K562 (cell line): ENCODE results near the gene DENND2A. TPM values are rescaled to one million over a fixed set of nuclear protein-coding genes. Genes with fewer than 3 reads are reported as not detected.

Source experiments
- ATAC-seq: fragments of 200-7000 bp; cut with Tn5 transposase; 3 replicates; pipeline ENCODE4 v1.9.1; 2020; ENCODE audit warnings: moderate library complexity
- BruUV-seq: library from RNA; stranded (reverse); fragments of 400-500 nt; replicated peaks from 2 replicates; lab custom pipeline; 2021; lab: Mats Ljungman, UMichigan
- CTCF ChIA-PET: fragments of 300-600 bp; formaldehyde crosslinking; extraction: SDS; loops from one replicate; lab custom pipeline; 2021; ENCODE audit warnings: low intra/inter-chr PET ratio; lab: Yijun Ruan, JAX
- POLR2A ChIA-PET: fragments of 300-600, 350-650 bp; sonication (Branson Sonifier 250); formaldehyde crosslinking; extraction: SDS; loops from one replicate; lab custom pipeline; 2021; ENCODE audit warnings: antibody characterized with exemption, inconsistent platforms; lab: Yijun Ruan, JAX
- DNase-seq, 4 experiments: peaks; one replicate each; pipeline versions ENCODE4 v3.0.0 to v3.0.0-alpha.2; 2011 to 2018; ENCODE audit warnings: low spot score in 3 of 4, mixed read lengths in 3 of 4; ENCODE audit errors: extremely low read depth in 1 of 4
- FAIRE-seq: peaks from 2 replicates; lab custom pipeline; 2011; peaks lifted over from hg19 to GRCh38; lab: Jason Lieb, UNC
- H2AFZ ChIP-seq: 2 replicates; pipeline ENCODE4 v1.6.0; 2011; ENCODE audit warnings: low read depth, low read length, control low read depth, inconsistent platforms
- H3K27ac ChIP-seq: fragments of 200-600 bp; 3 replicates; pipeline ENCODE4 v1.8.0; 2011; ENCODE audit warnings: low read depth, mild to moderate bottlenecking, control low read depth, inconsistent platforms, low read length, moderate library complexity, mixed read lengths; ENCODE audit errors: extremely low read depth
- H3K27me3 ChIP-seq, 2 experiments: fragments of 300-600 bp in 1 of 2; 2 replicates in 1 of 2; 3 replicates in 1 of 2; pipeline versions ENCODE4 v1.6.0 to v1.8.0; 2011; ENCODE audit warnings: inconsistent platforms in 2 of 2, low read length in 2 of 2, mild to moderate bottlenecking in 1 of 2, mixed read lengths in 1 of 2, moderate library complexity in 1 of 2; ENCODE audit not compliant: control insufficient read depth in 2 of 2, insufficient read depth in 2 of 2
- H3K36me3 ChIP-seq: fragments of 300-600 bp; 3 replicates; pipeline ENCODE4 v1.8.0; 2011; ENCODE audit warnings: mild to moderate bottlenecking, low read length, inconsistent platforms; ENCODE audit not compliant: control insufficient read depth, insufficient read depth
- H3K4me1 ChIP-seq, 2 experiments: fragments of 200-600 bp in 1 of 2; replicated peaks in 1 of 2; 2 replicates in 1 of 2; 3 replicates in 1 of 2; pipeline versions ENCODE4 v1.5.1 to v1.8.0; 2011; ENCODE audit warnings: inconsistent platforms in 2 of 2, low read length in 2 of 2, mild to moderate bottlenecking in 1 of 2, mixed read lengths in 1 of 2, moderate library complexity in 1 of 2; ENCODE audit not compliant: control insufficient read depth in 2 of 2, insufficient read depth in 2 of 2
- H3K4me2 ChIP-seq: 2 replicates; pipeline ENCODE4 v1.6.1; 2011; ENCODE audit warnings: low read length, control low read depth, inconsistent platforms, mixed read lengths; ENCODE audit not compliant: insufficient read depth
- H3K4me3 ChIP-seq: fragments of 200-600 bp; sonication (generic), shearing (Covaris generic); 2 replicates; pipeline ENCODE4 v1.5.1; 2016; ENCODE audit warnings: control low read depth, inconsistent platforms
- H3K79me2 ChIP-seq: fragments of 200-600 bp; 3 replicates; pipeline ENCODE4 v1.8.0; 2011; ENCODE audit warnings: low read length, inconsistent platforms; ENCODE audit not compliant: control insufficient read depth, insufficient read depth
- H3K9ac ChIP-seq, 2 experiments: 2 replicates each; pipeline versions ENCODE4 v1.6.0 to v1.6.1; 2011; ENCODE audit warnings: low read depth in 2 of 2, low read length in 2 of 2, control low read depth in 1 of 2, inconsistent platforms in 1 of 2, mild to moderate bottlenecking in 1 of 2, mixed read lengths in 1 of 2; ENCODE audit not compliant: insufficient read depth in 1 of 2
- H3K9me1 ChIP-seq: one replicate; pipeline ENCODE4 v1.6.0; 2011; ENCODE audit warnings: inconsistent platforms, mild to moderate bottlenecking, low read length, moderate library complexity; ENCODE audit not compliant: control insufficient read depth, insufficient read depth
- H3K9me3 ChIP-seq: replicated peaks from 2 replicates; pipeline ENCODE4 v1.5.1; 2011; ENCODE audit warnings: low read depth, low read length, inconsistent platforms; ENCODE audit not compliant: control insufficient read depth, insufficient read depth
- H4K20me1 ChIP-seq: replicated peaks from 2 replicates; pipeline ENCODE4 v1.6.1; 2011; ENCODE audit warnings: low read length, inconsistent platforms, mixed read lengths; ENCODE audit not compliant: control insufficient read depth, insufficient read depth
- RBBP5 ChIP-seq: fragments of 200-600 bp; sonication (generic); IDR thresholded peaks from 2 replicates; pipeline ENCODE4 v1.6.1; 2012; ENCODE audit warnings: borderline replicate concordance, mild to moderate bottlenecking, low read length, control low read depth, inconsistent platforms; ENCODE audit not compliant: insufficient read depth, poor library complexity, severe bottlenecking
- WGBS: fragments of 100-300 bp; shearing (Covaris generic); methylation state at CpG from one replicate; pipeline ENCODE4 v1.1.6; 2016; ENCODE audit warnings: low coverage, mixed read lengths; ENCODE audit not compliant: insufficient coverage; ENCODE audit errors: missing lambda C conversion rate; 5-methylcytosine and 5-hydroxymethylcytosine counted together
- in situ Hi-C: fragments of 300-500 bp; cut with MboI; formaldehyde crosslinking; loops from 4 replicates; pipeline ENCODE4 v1.15.0; 2018; ENCODE audit warnings: inconsistent platforms, mixed read lengths
- intact Hi-C: fragments of 100-400 bp; cut with micrococcal nuclease; formaldehyde crosslinking; loops from 2 replicates; pipeline ENCODE4 v1.14.2; 2022
- polyA plus RNA-seq, 8 experiments: library from polyadenylated mRNA; depleted of rRNA in 4 of 8; stranded (reverse) in 5 of 8; unstranded in 3 of 8; fragments of >200 nt; fragmentation: Nextera tagmentation in 2 of 8; fragmentation: Illumina TruSeq in 1 of 8; extraction: Ambion mirVana in 2 of 8; extraction: Trizol in 1 of 8; gene quantifications; 2 replicates each; pipeline versions ENCODE4 v1.2.1 to v1.2.3, GENCODE V29; 2011 to 2014; ENCODE audit warnings: inconsistent platforms in 1 of 8, missing spikeins in 1 of 8
- total RNA-seq, 7 experiments: library from RNA; depleted of rRNA in 6 of 7; stranded (reverse); fragments of >200 nt in 6 of 7; fragmentation: Illumina TruSeq in 2 of 7; extraction: Trizol in 2 of 7; gene quantifications; 2 replicates each; pipeline versions ENCODE4 v1.2.1 to v1.2.3, GENCODE V29; 2011 to 2021; ENCODE audit warnings: low replicate concordance in 1 of 7
- TF ChIP-seq, protein P1 (sequence below): fragments of 250-450 bp; sonication (Bioruptor Pico); IDR thresholded peaks from 2 replicates; pipeline ENCODE4 v1.8.0; 2022; ENCODE audit warnings: inconsistent platforms, mild to moderate bottlenecking, moderate library complexity, borderline replicate concordance

DENND2A gene
- total and polyA plus RNA-seq, 9 of the 15 experiments (the other 6 are each of a cell fraction or from before 2014, with no cell fraction given) = not detected

DNA sequence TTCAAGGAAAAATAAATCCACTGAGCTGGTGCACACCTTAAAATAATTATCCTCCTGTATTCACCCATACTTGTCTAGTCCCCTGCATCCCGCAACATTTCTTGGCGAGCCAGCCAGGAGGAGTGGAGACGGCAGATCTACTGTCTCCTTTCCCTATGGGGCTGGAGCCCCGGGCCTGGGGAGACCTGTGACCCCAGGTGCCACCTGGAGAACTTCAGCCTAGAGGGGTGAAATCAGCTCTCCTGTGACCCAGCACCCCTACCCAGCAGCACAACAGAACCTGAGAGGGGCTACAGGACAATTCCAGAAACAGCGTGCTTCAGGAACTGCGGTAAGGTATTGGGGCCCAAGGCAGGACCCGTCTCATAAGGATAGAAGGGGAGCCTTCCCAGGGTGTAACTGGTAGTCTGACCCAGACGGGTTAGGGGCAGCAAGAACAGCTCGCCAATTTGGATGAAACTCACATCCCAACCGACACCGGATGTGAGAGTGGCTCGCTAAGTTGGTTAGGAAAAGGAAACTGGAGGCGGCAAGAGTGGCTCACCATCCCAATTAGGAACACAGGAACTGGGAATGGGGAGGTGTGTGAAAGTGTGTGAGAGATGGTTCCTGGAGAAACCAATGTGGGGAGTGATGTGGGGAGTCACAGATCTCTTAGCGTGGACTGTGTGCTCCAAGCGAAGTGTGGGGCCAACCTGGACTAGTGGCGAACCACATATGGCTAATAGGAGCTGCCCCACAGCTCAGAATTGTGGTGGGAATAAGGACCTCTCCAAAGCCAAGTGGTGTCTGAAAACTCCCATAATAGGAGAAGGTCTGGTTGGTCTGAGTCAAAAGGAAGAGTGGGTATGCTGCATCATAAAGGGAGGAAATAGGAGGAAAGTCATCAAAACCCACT lies 15.1 kb upstream of the DENND2A start:
- Histone ChIP-seq H3K79me2 (no peaks in the 10 kb centered on the region), H3K27me3 (peaks cover 60 to 87% of the 10 kb centered on the region in 2 experiments), H3K9me1 (no peaks in the 10 kb centered on the region), H3K36me3 (no peaks in the 10 kb centered on the region), H2AFZ (peak overlapping the region; percentile 15; the same call in 1 of the 2 replicates), H3K9ac (no peak overlapping the region), H3K27ac (no peak overlapping the region), H3K9me3 (no peaks in the 10 kb centered on the region), H4K20me1 (peaks cover 5% of the 10 kb centered on the region), H3K4me1 (no peaks in the 10 kb centered on the region; a peak in 2 of 5 replicates), H3K4me3 (no peak overlapping the region)
- intact Hi-C loops (loop anchor here (10.0 kb wide), 1 partner anchor 481 kb away; the partner anchor contains the start of gene KDM7A), in situ Hi-C loops (no loop called here)
- ChIA-PET POLR2A (interaction anchor here (0.6 to 1.8 kb wide), 4 partner anchors 9 to 755 kb away, joined by 3 to 5 read pairs (median 4); no protein-coding TSS in a partner anchor), CTCF (interaction anchor here (0.6 to 3.3 kb wide), 2 partner anchors 179 to 331 kb away, joined by 4 to 31 read pairs; no protein-coding TSS in a partner anchor)
- 13% methylated on average over 15 of the region's 16 CpGs for WGBS
- no TSS peak for BruUV-seq
- no peak for DNase-seq
- ATAC-seq = no peak
- FAIRE-seq = no peak
- TF ChIP-seq, protein P1, sequence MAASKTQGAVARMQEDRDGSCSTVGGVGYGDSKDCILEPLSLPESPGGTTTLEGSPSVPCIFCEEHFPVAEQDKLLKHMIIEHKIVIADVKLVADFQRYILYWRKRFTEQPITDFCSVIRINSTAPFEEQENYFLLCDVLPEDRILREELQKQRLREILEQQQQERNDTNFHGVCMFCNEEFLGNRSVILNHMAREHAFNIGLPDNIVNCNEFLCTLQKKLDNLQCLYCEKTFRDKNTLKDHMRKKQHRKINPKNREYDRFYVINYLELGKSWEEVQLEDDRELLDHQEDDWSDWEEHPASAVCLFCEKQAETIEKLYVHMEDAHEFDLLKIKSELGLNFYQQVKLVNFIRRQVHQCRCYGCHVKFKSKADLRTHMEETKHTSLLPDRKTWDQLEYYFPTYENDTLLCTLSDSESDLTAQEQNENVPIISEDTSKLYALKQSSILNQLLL (CRISPR knock-in tag) = no peak
- peak; percentile 31 for TF ChIP-seq RBBP5
- TF ChIP-seq, all 486 proteins: peak for 1
- H3K4me2 ChIP-seq = peak overlapping the region; percentile 34; the same call in 1 of the 2 replicates
